Subcutaneous abdominal adipose tissue (tissue), 5 donors: ENCODE data around the gene NUP214.
"Not testable (repeated sequence)": the region's sequence is repeated elsewhere in the genome, so short reads cannot be mapped to it uniquely, and the experiment has no call there.

Experiments used
- H3K27ac ChIP-seq: one replicate; pipeline ENCODE4 v1.7.0; 2013; ENCODE audit warnings: low read depth, mild to moderate bottlenecking, inconsistent platforms, low read length, moderate library complexity
- H3K27me3 ChIP-seq, 5 donors: one replicate each; pipeline ENCODE4 v1.7.0; 2013; ENCODE audit warnings: low read length in 5 of 5, inconsistent platforms in 1 of 5; ENCODE audit not compliant: control insufficient read depth in 5 of 5, insufficient read depth in 4 of 5
- H3K36me3 ChIP-seq, 5 donors: one replicate each; pipeline ENCODE4 v1.7.0; 2013; ENCODE audit warnings: low read length in 5 of 5; ENCODE audit not compliant: control insufficient read depth in 5 of 5, insufficient read depth in 5 of 5
- H3K4me1 ChIP-seq, 5 donors: one replicate each; pipeline ENCODE4 v1.7.0; 2013; ENCODE audit warnings: low read length in 5 of 5, mild to moderate bottlenecking in 3 of 5, moderate library complexity in 1 of 5; ENCODE audit not compliant: control insufficient read depth in 5 of 5, insufficient read depth in 5 of 5
- H3K4me3 ChIP-seq, 5 donors: one replicate each; pipeline ENCODE4 v1.7.0; 2013; ENCODE audit warnings: low read length in 5 of 5, low read depth in 1 of 5
- H3K9ac ChIP-seq, 5 donors: one replicate each; pipeline ENCODE4 v1.7.0; 2013; ENCODE audit warnings: low read length in 5 of 5, mild to moderate bottlenecking in 4 of 5, moderate library complexity in 3 of 5
- H3K9me3 ChIP-seq, 5 donors: one replicate each; pipeline ENCODE4 v1.7.0; 2013; ENCODE audit warnings: low read length in 5 of 5; ENCODE audit not compliant: control insufficient read depth in 5 of 5
- donor health status: healthy.
- donor health status: healthy.
- donor health status: healthy.
- donor health status: healthy.
- donor health status: healthy.

The NUP214 gene

DNA sequence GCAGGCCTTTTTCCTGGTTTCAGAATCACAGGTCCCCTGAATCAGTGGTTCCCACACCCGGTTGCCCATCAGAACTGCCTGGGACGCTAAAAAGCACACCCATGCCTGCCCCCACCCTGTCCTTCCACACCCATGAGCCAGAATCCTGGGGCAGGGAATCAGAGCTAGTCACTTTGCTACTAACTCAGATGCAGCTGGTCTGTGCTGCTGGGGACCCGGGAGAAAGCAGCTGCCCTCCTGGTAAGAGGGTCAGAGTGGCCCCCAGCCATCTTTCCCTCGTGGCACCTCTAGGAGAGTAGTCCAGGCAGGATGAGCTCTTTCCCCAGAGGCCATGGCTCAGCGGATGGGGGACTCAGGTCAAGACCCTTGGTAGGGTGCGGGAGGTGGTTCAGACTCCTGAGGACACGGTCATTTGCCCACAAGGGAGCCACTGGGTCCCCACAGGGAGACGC is 11.3 kb upstream of the NUP214 start:
- no peak overlapping the region for H3K27ac ChIP-seq
- no peaks in the 10 kb centered on the region for H3K9me3 ChIP-seq
- peaks cover 0 to 4% (median 0%) of the 10 kb centered on the region in 5 donors for H3K27me3 ChIP-seq
- H3K4me3 ChIP-seq, result no peak overlapping the region
- H3K36me3 ChIP-seq, result peaks cover 0 to 13% (median 3%) of the 10 kb centered on the region in 5 donors
- H3K4me1 ChIP-seq, result peaks cover 0 to 45% (median 12%) of the 10 kb centered on the region in 5 donors
- no peak overlapping the region for H3K9ac ChIP-seq

GRCh38 chr9:131115360-131115742 is 10.0 kb upstream of the NUP214 start:
- Histone ChIP-seq H3K4me1 (peaks cover 0 to 42% (median 12%) of the 10 kb centered on the region in 5 donors), H3K36me3 (peaks cover 0 to 22% (median 8%) of the 10 kb centered on the region in 5 donors)
- H3K9ac ChIP-seq, H3K27me3 ChIP-seq, H3K4me3 ChIP-seq, H3K9me3 ChIP-seq, H3K27ac ChIP-seq: not testable (repeated sequence)

- Histone ChIP-seq H3K27ac (peak overlapping the region; percentile 74), H3K4me3 (no peak overlapping the region), H3K9ac (no peak overlapping the region), H3K27me3 (peaks cover 0 to 6% (median 0%) of the 10 kb centered on the region in 5 donors), H3K9me3 (no peaks in the 10 kb centered on the region), H3K4me1 (peaks cover 0 to 37% (median 12%) of the 10 kb centered on the region in 5 donors), H3K36me3 (peaks cover 0 to 32% (median 19%) of the 10 kb centered on the region in 5 donors)
These were observed 8.9 kb upstream of the NUP214 start for GRCh38 chr9:131116281-131117120.

- peaks cover 0 to 4% (median 0%) of the 10 kb centered on the region in 5 donors for H3K27me3 ChIP-seq
- no peak overlapping the region for H3K9ac ChIP-seq
- peaks cover 0 to 31% (median 24%) of the 10 kb centered on the region in 5 donors for H3K36me3 ChIP-seq
- peak overlapping the region in 1 of 5 donors; percentile 10 for H3K4me3 ChIP-seq
- peak overlapping the region; percentile 74 for H3K27ac ChIP-seq
- H3K4me1 ChIP-seq, result peaks cover 0 to 29% (median 7%) of the 10 kb centered on the region in 5 donors
- H3K9me3 ChIP-seq, result no peaks in the 10 kb centered on the region
These were observed 8.1 kb upstream of the NUP214 start for GRCh38 chr9:131117121-131117761.

GRCh38 chr9:131117762-131118145 is 7.6 kb upstream of the NUP214 start:
- Histone ChIP-seq H3K4me3 (no peak overlapping the region), H3K4me1 (peaks cover 0 to 24% (median 5%) of the 10 kb centered on the region in 5 donors), H3K27me3 (peaks cover 0 to 4% (median 0%) of the 10 kb centered on the region in 5 donors), H3K27ac (peak overlapping the region; percentile 74), H3K36me3 (peaks cover 0 to 34% (median 24%) of the 10 kb centered on the region in 5 donors), H3K9ac (no peak overlapping the region), H3K9me3 (no peaks in the 10 kb centered on the region)

DNA sequence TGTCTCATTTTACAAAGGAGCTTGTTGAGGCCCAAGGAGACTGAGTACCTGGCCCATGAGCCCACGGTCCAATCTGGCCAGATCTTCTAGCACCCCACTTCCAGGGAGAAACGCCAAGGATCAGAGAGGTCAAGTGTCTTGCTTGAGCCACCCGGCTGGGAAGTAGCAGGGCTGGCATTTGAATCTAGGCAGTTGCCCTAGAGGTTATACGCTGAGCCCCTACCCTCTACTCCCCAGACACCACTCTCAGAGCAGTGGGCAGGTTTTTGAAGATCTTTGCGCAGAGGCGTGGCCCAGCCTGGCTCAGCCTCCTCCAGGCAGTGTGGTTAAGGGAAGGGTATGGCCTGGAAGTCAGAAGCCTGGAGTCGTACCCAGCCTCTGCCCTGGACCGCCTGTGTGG is 5.8 kb upstream of the NUP214 start:
- Histone ChIP-seq H3K36me3 (peaks cover 0 to 36% (median 28%) of the 10 kb centered on the region in 5 donors), H3K4me3 (no peak overlapping the region), H3K27ac (no peak overlapping the region), H3K9me3 (no peaks in the 10 kb centered on the region), H3K4me1 (peaks cover 2 to 13% (median 5%) of the 10 kb centered on the region in 5 donors), H3K27me3 (peaks cover 0 to 4% (median 0%) of the 10 kb centered on the region in 5 donors), H3K9ac (no peak overlapping the region)

DNA sequence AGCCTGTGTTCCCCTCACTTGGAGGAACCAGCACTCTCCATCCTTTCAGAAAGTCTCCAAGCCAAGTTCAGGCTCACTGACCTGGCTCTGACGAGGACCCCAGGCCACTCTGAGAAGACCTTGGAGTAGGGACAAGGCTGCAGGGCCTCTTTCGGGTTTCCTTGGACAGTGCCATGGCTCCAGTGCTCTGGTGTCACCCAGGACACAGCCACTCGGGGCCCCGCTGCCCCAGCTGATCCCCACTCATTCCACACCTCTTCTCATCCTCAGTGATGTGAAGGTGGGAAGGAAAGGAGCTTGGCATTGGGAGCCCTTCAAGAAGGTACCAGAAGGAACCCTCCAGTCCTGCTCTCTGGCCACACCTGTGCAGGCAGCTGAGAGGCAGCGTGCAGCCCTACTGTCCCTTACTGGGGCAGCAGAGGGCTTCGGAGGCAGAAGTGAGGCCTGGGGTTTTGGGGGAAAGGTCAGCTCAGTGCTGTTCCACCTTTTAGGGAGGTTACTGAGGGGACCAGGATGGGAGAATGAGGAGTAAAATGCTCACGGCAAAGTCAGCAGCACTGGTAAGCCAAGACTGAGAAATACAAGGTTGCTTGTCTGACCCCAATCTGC is 4.7 kb upstream of the NUP214 start:
- Histone ChIP-seq H3K27ac (no peak overlapping the region), H3K9ac (no peak overlapping the region), H3K27me3 (peaks cover 0 to 4% (median 0%) of the 10 kb centered on the region in 5 donors), H3K9me3 (no peaks in the 10 kb centered on the region), H3K36me3 (peaks cover 0 to 34% (median 28%) of the 10 kb centered on the region in 5 donors), H3K4me1 (peaks cover 6 to 19% (median 8%) of the 10 kb centered on the region in 5 donors), H3K4me3 (no peak overlapping the region)

DNA sequence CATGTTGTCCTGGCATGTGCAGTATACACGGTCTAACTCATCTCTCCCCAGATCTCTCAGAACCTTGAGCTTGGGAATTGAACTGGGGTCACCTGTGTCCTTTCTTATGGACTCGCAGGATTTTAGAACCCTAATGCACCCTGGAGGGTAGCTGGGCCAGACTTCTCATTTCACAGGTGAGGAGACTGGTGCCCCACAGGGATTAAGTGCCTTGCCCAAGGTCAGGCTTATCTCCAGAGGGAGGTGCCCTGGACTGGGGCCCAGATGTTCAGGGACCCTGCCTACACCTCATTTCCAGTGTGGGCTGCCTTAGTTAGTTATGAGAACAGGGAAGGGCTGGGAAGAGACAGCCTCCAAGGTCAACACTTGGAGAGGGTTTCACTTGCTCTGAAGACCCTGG is 4.0 kb upstream of the NUP214 start:
- Histone ChIP-seq H3K4me3 (no peak overlapping the region), H3K36me3 (peaks cover 0 to 34% (median 28%) of the 10 kb centered on the region in 5 donors), H3K27me3 (peaks cover 0 to 4% (median 0%) of the 10 kb centered on the region in 5 donors), H3K9ac (no peak overlapping the region), H3K27ac (no peak overlapping the region), H3K4me1 (peaks cover 12 to 26% (median 14%) of the 10 kb centered on the region in 5 donors), H3K9me3 (no peaks in the 10 kb centered on the region)

DNA sequence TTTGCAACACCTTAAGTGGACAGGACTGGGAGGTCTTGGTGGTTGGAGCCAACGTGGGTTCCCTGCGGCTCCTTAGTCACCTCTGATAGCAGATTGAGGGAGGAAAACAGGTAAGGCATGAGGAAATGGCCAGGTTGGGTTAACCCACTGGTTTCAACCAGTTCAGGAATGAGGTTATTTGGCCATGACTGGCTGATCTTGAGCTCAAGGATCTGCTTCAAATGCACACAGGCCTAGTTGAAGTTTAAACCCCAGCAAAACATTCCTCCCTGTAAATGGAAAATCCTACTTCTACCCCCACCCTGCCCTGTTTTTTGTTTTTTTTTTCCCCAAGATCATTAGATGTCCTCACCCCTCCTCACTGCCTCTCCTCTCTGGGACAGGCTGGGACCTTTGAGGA is 3.2 kb upstream of the NUP214 start:
- no peak overlapping the region for H3K4me3 ChIP-seq
- peaks cover 12 to 28% (median 19%) of the 10 kb centered on the region in 5 donors for H3K4me1 ChIP-seq
- H3K36me3 ChIP-seq, result peaks cover 0 to 34% (median 28%) of the 10 kb centered on the region in 5 donors
- no peak overlapping the region for H3K9ac ChIP-seq
- no peaks in the 10 kb centered on the region for H3K9me3 ChIP-seq
- H3K27me3 ChIP-seq, result peaks cover 0 to 4% (median 0%) of the 10 kb centered on the region in 5 donors
- no peak overlapping the region for H3K27ac ChIP-seq
